MM.1S (cell line): ENCODE data around the gene HDLBP.

Source experiments
- DNase-seq: peaks from one replicate; pipeline ENCODE4 v3.0.0-alpha.2; 2015
- H2AFZ ChIP-seq: fragments of 300-600 bp; sonication (generic); 2 replicates; pipeline ENCODE4 v1.6.0; 2016; ENCODE audit warnings: antibody characterized with exemption, low read length
- H3F3A ChIP-seq: fragments of 300-600 bp; sonication (generic); 2 replicates; pipeline ENCODE4 v1.6.1; 2016; ENCODE audit warnings: mild to moderate bottlenecking, antibody characterized with exemption, low read length, moderate library complexity, mixed read lengths; ENCODE audit not compliant: insufficient read depth
- H3K27ac ChIP-seq: fragments of 300-600 bp; sonication (generic); 2 replicates; pipeline ENCODE4 v1.5.1; 2016; ENCODE audit warnings: mild to moderate bottlenecking, low read length
- H3K27me3 ChIP-seq: fragments of 300-600 bp; sonication (generic); replicated peaks from 2 replicates; pipeline ENCODE4 v1.6.0; 2016; ENCODE audit warnings: low read length; ENCODE audit not compliant: insufficient read depth
- H3K36me3 ChIP-seq: fragments of 300-600 bp; sonication (generic); replicated peaks from 2 replicates; pipeline ENCODE4 v1.6.1; 2016; ENCODE audit warnings: mild to moderate bottlenecking, low read length, mixed read lengths; ENCODE audit not compliant: insufficient read depth
- H3K4me1 ChIP-seq: fragments of 300-600 bp; sonication (generic); 2 replicates; pipeline ENCODE4 v1.6.1; 2016; ENCODE audit warnings: low read length, mixed read lengths
- H3K4me2 ChIP-seq: fragments of 300-600 bp; sonication (generic); 2 replicates; pipeline ENCODE4 v1.6.0; 2016; ENCODE audit warnings: low read depth, low read length
- H3K4me3 ChIP-seq: fragments of 300-600 bp; sonication (generic); 2 replicates; pipeline ENCODE4 v1.5.1; 2016; ENCODE audit warnings: low read length, mixed read lengths
- H3K79me2 ChIP-seq: fragments of 300-600 bp; sonication (generic); 2 replicates; pipeline ENCODE4 v1.6.1; 2016; ENCODE audit warnings: mixed run types, low read length, mixed read lengths
- H3K9ac ChIP-seq: fragments of 300-600 bp; sonication (generic); 2 replicates; pipeline ENCODE4 v1.6.1; 2016; ENCODE audit warnings: low read length, mixed read lengths
- H3K9me2 ChIP-seq: fragments of 300-600 bp; sonication (generic); replicated peaks from 2 replicates; pipeline ENCODE4 v1.6.1; 2016; ENCODE audit warnings: mild to moderate bottlenecking, low read length, mixed read lengths; ENCODE audit not compliant: insufficient read depth
- H3K9me3 ChIP-seq: fragments of 300-600 bp; sonication (generic); replicated peaks from 2 replicates; pipeline ENCODE4 v1.6.1; 2016; ENCODE audit warnings: mild to moderate bottlenecking, low read length, mixed read lengths; ENCODE audit not compliant: insufficient read depth
- H4K20me1 ChIP-seq: fragments of 300-600 bp; sonication (generic); 2 replicates; pipeline ENCODE4 v1.6.1; 2016; ENCODE audit warnings: mild to moderate bottlenecking, low read length, moderate library complexity, mixed read lengths; ENCODE audit not compliant: insufficient read depth
- CTCF ChIP-seq: fragments of 300-600 bp; sonication (generic); IDR thresholded peaks from 2 replicates; pipeline ENCODE4 v1.5.1; 2016; ENCODE audit warnings: antibody characterized with exemption, low read length, mixed read lengths
- EZH2 ChIP-seq: fragments of 300-600 bp; sonication (generic); optimal IDR thresholded peaks from 2 replicates; pipeline ENCODE3; 2017; ENCODE audit warnings: low read depth, mild to moderate bottlenecking, antibody characterized with exemption, low read length, mixed read lengths
- EZH2phosphoT487 ChIP-seq: fragments of 300-600 bp; sonication (generic); IDR thresholded peaks from 2 replicates; pipeline ENCODE4 v1.6.1; 2018; ENCODE audit warnings: antibody characterized with exemption, low read length

HDLBP gene

GRCh38 chr2:241291153-241291552 is 24.3 kb downstream of the HDLBP start:
- Histone ChIP-seq H3K79me2 (peaks cover 96% of the 10 kb centered on the region), H3K9me2 (no peaks in the 10 kb centered on the region), H3K4me2 (no peak overlapping the region), H3K4me3 (no peak overlapping the region), H3K27ac (no peak overlapping the region), H3K36me3 (no peaks in the 10 kb centered on the region), H3K9me3 (no peaks in the 10 kb centered on the region), H3K9ac (no peak overlapping the region), H3K27me3 (no peaks in the 10 kb centered on the region), H3F3A (no peaks in the 10 kb centered on the region), H3K4me1 (peaks cover 3% of the 10 kb centered on the region; the same call in 1 of the 2 replicates), H4K20me1 (no peaks in the 10 kb centered on the region), H2AFZ (no peak overlapping the region)
- TF ChIP-seq EZH2 (no peak), EZH2phosphoT487 (no peak), CTCF (no peak)
- DNase-seq = no peak

GRCh38 chr2:241289597-241289996 is 25.9 kb downstream of the HDLBP start:
- no peaks in the 10 kb centered on the region for H3K9me3 ChIP-seq
- no peak overlapping the region for H3K9ac ChIP-seq
- H3K36me3 ChIP-seq = no peaks in the 10 kb centered on the region
- H3K4me3 ChIP-seq = no peak overlapping the region
- peaks cover 3% of the 10 kb centered on the region; the same call in 1 of the 2 replicates for H3K4me1 ChIP-seq
- no peaks in the 10 kb centered on the region for H3K9me2 ChIP-seq
- no peak for TF ChIP-seq EZH2
- TF ChIP-seq EZH2phosphoT487 = no peak
- TF ChIP-seq CTCF = no peak
- H3F3A ChIP-seq = no peaks in the 10 kb centered on the region
- no peak for DNase-seq
- H3K79me2 ChIP-seq = peaks cover 96% of the 10 kb centered on the region
- no peak overlapping the region for H3K4me2 ChIP-seq
- H3K27me3 ChIP-seq = no peaks in the 10 kb centered on the region
- no peak overlapping the region for H3K27ac ChIP-seq
- no peaks in the 10 kb centered on the region for H4K20me1 ChIP-seq
- no peak overlapping the region for H2AFZ ChIP-seq

- Histone ChIP-seq H2AFZ (no peak overlapping the region), H4K20me1 (no peaks in the 10 kb centered on the region), H3F3A (no peaks in the 10 kb centered on the region), H3K4me2 (no peak overlapping the region), H3K27me3 (no peaks in the 10 kb centered on the region), H3K9ac (no peak overlapping the region), H3K27ac (no peak overlapping the region), H3K36me3 (no peaks in the 10 kb centered on the region), H3K4me1 (peaks cover 3% of the 10 kb centered on the region; the same call in 1 of the 2 replicates), H3K9me2 (no peaks in the 10 kb centered on the region), H3K4me3 (no peak overlapping the region), H3K9me3 (no peaks in the 10 kb centered on the region), H3K79me2 (peaks cover 96% of the 10 kb centered on the region)
- no peak for DNase-seq
- no peak for TF ChIP-seq CTCF
- TF ChIP-seq EZH2 = no peak
- no peak for TF ChIP-seq EZH2phosphoT487
These were observed 26.4 kb downstream of the HDLBP start for GRCh38 chr2:241289053-241289452.
